Measurements from ENCODE around the gene KRT84.

The KRT84 gene, protein sequence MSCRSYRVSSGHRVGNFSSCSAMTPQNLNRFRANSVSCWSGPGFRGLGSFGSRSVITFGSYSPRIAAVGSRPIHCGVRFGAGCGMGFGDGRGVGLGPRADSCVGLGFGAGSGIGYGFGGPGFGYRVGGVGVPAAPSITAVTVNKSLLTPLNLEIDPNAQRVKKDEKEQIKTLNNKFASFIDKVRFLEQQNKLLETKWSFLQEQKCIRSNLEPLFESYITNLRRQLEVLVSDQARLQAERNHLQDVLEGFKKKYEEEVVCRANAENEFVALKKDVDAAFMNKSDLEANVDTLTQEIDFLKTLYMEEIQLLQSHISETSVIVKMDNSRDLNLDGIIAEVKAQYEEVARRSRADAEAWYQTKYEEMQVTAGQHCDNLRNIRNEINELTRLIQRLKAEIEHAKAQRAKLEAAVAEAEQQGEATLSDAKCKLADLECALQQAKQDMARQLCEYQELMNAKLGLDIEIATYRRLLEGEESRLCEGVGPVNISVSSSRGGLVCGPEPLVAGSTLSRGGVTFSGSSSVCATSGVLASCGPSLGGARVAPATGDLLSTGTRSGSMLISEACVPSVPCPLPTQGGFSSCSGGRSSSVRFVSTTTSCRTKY

DNA sequence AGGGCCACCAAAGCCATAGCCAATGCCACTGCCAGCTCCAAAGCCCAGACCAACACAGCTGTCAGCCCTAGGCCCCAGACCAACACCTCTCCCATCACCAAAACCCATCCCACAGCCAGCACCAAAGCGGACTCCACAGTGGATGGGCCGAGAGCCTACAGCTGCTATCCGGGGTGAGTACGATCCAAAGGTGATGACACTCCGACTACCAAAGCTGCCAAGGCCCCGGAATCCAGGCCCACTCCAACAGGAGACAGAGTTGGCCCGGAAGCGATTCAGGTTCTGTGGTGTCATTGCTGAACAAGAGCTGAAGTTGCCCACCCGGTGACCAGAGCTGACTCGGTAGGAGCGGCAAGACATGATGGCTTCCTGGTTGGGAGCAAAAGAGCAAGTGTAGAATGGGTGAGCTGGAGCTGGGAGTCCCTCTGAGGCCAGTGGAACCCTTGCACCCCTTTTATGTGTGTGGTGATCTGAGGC lies at the start of gene KRT84:
KRT84 (minus strand) TSS at position 427 of the 477 bp plus-strand sequence; CDS start at position 360, 67 bp downstream.
- no peak for DNase-seq

DNA sequence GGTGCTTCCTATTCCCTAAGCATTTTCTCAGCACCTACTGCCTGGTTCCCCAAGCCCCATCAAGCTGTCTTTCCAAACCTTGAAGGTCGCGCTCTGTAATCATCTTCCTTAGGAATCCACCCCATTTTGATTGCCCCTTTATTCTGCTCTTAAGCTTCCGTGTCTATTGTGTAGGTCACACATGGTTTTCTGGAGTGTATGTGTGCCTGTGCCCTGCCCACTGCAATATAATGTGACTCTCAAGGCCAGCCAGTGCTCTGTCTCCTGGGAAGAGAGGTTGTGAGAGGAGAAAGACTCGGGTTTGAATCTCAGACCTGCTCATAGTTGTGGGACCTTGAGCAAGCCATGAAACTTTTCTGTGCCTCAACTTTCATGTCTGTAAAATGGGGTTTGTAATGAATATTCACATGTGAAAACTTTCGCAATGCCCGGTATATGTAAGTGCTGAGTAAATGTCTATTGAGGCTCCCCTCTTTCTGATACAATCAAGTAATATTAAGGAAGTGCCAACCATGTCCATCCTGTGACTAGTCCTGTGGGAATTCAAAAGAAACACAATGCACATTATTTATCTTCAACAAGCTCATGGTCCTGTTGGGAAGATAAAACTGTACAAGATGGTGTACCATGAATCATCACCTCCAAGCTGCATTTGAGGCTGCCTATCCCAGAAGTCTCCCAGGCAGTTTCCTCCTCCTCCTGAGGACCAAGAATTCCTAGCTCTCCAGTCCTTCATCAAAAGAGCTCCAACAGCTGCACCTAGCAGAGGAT lies 49.5 kb upstream of the KRT84 start:
- DNase-seq, result no peak

DNA sequence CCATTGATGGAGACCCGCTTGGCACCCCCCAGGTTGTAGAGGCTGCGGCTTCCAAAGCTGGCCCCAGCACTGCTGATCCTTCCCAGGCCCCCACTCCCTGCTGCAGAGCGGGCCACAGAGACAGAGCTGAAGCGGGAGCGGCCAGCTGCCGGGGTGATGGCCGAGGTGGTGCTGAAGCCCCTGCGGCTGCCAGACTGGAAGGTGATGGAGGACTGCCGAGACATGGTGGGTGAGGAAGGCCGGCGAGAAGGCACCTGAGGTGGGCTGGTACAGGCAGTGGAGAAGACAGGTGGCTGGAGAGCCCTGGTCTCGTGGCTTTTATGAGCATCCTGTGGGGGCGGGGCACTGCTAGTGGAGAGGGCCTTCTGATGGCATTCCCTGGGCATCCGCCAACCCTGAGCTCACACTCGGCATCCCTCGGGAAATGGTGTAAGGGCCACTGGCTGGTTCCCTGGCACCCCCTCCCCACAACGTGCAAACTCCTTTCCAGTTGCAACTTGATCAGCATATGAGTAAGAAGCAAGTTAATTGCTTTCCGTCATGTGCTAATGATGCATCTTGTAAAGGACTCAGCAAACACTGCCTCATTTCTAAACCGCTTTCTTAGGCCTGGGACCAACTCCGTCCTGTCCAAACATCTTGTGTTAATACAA lies 48.8 kb upstream of the KRT84 start, which contains the start of gene KRT75:
KRT75 (minus strand) TSS at position 291 of the 653 bp plus-strand sequence; CDS start at position 224, 67 bp downstream.
- DNase-seq, result no peak

DNA sequence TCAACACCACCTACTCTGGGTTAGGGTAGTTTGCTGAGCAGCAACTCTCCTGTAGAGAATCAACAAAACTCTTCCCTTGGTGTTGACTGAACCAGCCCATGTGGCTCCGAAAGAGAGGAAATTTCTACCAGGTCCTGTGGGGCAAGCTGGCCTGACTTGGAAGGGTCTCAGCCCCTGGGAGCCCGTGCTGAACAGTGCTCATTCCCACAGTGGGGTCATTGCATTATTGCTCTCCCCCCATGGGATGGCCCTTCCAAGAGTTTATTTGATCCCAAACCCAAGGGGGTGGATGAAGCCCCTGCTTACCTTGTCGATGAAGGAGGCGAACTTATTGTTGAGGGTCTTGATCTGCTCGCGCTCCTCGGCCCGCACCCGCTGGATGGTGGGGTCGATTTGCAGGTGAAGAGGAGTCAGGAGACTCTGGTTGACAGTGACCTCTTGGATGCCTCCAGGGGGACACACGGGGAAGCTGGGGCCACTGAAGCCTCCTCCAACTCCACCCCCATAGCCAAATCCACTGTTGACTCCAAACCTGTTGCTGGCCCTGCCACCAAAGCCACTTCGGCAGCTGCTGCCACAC lies 48.1 kb upstream of the KRT84 start:
- no peak for DNase-seq

DNA sequence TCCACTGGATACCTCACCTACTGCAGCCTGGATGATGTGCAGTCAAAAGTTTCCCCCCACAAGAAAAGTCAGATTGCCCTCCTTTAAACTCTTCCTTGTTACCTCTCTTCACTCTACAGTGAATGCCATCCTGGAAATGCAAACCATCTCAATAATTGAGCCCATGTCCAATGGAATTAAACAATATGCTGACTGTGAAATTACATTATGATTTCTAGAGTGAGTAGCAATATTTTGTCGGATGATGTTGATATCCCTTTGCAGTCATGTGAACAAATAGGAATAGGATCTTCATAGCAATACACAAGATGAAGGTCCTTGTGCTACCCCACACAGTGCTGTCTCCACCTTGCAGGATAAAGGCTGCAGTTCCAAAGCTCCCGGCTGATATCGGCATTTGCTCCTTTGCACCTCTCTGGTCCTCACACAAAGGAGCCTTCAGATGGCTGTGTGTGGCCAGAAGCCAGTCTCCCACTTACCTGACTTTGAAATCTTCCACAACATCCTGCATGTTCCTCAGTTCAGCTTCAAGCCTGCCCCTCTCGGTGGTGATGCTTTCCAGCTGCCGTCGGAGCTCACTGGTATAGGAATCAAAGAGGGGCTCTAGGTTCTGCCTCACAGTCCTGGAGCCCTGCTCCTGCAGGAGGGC lies 47.2 kb upstream of the KRT84 start:
- DNase-seq, result no peak

DNA sequence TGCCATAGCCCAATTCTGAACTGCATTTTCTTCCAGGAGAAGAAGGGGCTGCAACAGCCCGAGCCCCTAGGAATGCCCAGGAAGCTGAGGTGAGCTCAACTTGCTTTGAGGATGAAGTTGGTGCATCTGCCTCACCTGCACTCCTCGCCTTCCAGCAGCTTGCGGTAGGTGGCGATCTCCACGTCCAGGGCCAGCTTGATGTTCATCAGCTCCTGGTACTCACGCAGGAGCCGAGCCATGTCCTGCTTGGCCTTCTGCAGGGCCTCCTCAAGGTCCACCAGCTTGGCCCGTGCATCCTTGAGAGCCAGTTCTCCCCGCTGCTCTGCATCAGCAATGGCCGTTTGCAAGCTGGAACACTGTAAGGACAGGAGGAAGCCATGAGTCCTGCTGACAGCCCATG lies 42.7 kb upstream of the KRT84 start:
- DNase-seq, result no peak

DNA sequence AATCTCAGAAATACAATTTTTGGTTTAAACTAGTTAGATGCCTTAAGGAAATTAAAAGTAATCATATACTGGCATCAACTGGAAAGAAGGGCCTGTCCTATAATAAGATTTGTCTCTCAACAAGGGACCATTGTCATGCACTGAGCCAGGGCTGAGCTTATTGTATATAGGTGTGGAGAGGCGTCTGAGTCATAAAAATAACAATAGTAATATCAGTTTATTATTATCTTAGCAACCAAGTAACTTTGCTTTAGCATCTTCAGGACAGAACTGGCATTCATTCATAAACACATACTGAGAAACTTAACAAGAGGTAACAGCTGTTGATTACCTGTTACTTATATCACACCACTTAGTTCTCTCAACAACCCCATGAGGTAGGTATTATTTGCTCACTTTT lies 41.6 kb upstream of the KRT84 start:
- no peak for DNase-seq

DNA sequence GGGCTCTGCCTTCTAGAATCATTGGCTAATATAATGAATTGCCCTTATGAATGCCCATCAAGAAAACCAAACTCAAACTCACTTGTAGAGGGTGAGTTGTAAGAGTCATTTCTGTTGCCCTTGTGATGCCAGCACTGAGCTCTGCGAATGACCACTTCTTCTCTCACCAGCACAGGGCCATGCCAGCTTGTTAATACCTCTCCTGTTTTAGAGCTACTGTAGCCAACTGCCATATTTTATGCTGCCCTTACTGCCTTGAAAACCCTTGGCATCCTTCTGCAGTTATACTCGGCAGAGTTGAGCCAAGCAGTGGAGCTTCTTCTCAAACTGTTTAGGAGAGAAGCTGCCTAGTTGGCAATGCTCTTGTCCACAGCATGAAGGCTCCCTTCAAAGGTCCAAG lies 40.6 kb upstream of the KRT84 start:
- no peak for DNase-seq

DNA sequence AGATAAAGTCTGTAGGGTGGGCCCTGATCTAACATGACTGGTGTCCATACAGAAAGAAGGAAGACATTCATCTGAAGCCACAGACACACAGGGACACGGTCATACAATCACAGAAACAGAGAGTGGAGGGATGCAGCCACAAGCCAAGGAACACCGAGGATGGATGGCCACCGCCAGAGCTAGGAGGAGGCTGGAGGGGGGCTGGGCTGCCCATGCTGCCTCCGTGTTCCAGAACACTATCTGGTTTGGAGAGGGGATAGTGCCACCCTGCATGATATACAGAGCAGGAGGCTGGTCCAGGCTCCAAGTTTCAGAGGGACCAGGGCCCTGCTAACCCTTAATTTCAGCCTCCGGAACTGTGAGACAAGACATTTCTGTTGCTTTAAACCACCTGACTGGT lies 40.0 kb upstream of the KRT84 start:
- no peak for DNase-seq

DNA sequence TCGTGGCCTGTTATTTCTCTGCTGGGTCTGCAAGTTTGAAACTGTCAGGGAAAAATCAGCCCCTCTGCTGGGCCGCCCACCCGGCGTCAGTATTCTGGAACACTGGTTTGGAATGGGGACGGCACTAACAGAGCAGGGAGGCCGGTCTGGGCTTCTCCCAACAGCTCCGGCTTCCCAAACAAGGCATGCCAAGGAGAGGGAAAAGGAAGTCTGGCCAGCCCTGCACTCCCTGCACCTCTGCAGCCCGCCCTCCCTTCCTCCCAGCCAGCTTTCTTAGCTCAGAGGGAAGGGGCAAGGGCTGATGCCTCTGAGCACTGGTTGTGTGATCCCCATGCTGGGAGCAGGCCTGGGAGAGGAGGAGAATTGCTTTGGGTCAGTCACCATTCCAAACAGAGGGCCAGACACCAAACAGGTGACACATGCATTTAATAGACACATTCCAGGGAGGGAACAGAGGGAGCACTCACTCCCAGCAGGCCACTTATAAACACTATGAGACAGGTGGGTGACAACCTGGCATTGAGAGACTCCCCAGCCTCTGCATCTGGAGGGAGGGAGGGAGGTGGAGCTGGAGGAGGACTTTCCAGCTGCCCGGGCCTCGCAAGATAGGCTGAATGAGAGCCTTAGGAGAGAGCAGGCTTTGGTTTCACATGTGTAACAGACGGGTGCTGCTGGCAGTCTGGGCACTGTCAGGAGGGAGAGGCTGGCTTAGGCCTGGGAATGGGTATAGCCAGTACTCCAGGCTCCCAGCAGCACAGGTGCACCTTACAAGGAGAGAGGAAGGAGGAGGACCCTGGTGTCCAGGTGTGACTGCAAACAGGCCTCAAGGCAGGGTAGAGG lies 38.4 kb upstream of the KRT84 start:
- DNase-seq, result no peak

DNA sequence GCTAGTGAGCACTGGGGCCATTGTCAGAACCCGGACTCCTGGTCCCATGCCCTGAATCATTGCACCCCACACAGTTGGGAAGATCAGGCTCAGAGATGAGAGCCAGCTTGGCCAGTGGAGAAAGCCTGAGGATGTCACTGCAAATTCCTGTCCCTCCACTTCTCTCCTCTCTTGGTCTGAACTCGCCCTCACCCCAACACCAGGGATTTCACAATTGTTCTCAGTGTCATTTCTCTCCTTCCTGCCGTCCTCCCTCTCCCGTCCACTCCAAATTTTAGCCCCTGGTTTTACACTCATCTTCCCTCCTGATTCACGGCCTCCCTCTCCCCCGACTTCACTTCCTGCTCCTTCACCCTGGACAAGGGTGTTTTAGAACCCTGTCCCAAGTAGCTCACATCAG lies 37.6 kb upstream of the KRT84 start:
- DNase-seq, result no peak

DNA sequence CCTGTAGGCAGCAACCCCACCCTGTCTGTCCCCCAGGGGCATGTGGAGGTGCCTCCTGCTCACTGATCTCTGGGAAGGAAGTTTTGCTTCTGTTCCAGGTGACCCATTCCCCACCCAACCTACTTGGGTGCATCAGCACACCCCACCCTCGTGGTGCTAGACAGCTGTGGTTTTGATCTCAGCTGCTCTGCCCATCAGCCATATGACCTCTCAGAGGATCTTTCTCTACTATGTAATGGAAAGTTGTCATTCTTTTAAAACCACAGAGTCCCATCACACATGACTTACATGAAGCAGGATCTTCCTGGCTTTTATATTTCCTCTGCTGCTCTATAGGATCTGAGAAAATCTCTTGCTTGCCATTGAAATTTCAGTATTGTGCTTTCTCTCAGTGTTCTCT lies 34.2 kb upstream of the KRT84 start:
- DNase-seq, result no peak

DNA sequence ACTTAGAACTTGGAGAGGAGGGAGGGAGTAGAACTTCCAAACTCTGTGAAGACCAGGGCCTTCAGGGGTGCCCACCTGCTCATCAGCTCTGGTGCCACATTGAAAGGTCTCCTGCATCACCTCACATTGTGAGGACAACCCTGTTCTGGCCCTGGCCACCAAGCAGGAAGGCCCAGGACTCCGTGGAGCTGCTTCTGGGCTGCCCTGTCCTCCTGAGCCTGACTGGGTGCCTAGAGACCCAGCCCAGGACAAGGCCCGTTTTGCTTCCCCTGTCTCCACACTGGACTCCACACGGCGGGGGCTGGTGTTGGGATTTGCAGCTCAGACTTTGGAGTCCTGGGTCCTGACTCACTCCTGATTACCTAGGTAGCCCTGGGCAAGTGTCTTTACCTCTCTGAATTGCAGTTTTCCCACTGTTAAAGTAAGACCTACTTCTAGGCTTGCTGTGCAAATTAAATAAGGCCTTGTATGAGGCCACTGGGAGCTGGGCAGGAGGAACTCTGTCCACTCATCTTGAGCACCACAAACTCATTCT lies 33.2 kb upstream of the KRT84 start:
- no peak for DNase-seq

DNA sequence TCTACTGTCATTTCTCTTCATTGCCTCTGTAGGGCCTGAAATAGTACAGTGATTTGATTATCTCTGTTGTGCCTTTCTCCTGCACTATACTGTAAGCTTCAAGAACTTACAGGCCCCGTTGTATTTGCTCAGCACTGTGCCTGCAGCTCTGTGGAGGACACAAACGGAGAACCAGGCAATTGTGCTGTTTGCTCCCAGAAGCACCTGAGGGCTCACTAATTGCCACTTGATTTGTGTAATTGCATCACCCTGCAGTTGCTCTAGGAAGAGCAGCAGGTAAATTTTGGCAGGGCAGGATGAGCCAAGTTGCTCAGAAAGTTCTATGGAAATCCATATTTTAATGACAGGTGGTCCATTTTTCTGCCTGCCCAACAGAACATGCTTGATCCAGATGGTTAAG lies 32.3 kb upstream of the KRT84 start:
- DNase-seq, result no peak

DNA sequence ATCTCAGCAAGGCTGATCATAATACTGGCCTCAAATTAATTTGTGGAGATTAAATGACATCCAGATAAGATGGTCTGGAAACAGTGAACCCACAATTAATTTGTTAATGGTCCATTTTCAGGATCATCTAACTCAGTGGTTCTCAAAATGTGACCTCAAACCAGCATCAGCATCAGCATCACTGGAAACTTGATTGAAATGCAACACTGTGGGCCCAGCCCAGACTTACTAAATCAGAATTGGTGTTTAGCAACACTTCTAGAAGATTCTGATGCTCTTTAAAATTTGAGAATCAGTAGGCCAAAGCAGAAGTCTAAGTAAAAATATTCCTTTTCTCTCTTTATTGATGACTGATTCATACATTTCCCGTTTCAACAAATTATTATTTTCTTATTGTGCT lies 31.3 kb upstream of the KRT84 start:
- no peak for DNase-seq

DNA sequence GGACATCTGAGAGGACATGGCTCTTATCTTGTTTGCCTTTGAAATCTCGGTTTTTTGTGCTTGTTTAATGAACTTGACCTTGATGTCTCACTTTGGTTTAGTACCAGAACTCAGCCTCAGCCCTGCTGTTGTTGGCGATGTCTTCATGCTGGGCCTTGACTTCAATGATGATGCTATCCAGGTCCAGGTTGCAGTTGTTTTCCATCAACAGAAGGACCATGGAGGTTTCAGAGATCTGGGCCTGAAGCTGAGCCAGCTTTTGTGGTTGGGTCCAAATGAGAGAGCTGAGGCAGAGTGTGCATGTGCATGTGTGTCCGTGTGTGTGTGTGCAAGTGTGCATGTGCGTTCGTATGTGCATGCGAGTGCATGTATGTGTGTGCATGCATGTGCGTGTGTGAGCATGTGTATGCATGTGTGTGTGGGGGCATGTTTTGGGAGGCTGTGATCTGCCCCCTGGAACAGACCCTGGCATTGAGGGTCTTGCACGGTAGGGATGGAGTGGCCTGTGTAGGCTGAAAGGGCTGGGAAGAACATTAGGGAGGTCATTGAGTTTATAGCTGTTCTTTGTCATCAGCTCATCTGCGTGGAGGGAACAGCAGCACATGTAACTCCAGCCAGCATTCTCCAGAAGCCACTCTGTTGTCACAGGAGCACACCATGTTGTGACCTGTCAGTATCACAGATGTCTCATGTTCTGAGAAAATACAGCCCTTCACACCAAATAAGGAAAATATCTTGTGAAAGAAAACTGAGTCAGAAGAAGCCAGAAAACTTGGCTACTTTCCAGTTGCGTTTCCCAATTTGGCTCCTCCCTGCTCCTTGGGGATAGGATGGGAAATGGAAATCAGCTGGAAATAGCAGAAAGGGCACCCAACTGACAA lies 30.7 kb upstream of the KRT84 start:
- no peak for DNase-seq

DNA sequence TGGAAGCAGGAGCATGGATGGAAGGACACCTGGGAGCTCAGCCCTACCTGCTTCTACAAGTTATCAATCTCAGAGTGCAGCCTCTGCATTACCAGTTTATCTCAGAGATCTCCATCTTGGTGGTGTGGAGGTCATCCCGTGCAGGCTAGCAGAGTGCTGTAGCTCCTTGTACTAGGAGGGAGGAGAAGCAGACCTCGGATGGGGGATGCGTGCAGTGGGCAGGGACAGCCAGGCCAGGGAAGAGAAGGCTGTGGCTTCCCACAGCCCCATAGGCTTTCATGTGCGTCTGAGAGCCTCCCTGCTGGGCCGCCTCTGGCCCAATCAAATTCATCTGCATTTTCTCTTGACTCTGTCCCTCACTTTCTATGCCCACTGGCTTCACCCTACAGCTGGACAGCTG lies 29.5 kb upstream of the KRT84 start:
- DNase-seq, result no peak

DNA sequence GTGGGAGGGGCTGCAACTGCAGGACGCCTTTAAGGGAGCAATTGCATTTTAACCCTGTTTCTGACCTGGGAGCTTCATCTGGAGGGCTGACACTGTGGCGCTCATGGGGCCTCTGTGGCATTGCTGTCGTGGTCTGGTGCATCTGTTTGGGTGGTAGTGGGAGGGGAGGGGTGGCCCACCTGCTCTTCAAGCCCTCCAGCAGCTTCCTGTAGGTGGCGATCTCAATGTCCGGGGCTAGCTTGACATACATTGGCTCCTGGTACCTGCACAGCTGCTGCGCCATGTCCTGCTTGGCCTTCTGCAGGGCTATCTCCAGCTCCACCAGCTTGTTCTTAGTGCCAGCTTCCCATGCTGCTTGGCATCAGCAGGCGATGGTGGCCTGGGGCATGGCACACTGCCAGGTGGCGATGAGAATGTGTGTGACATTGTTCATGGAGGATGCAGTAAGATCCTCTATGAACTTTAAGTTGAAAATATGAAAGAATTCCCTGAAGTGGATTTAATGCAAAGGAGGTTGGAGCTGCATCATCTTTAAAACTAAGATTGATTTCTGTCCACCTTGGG lies 28.4 kb upstream of the KRT84 start:
- no peak for DNase-seq

DNA sequence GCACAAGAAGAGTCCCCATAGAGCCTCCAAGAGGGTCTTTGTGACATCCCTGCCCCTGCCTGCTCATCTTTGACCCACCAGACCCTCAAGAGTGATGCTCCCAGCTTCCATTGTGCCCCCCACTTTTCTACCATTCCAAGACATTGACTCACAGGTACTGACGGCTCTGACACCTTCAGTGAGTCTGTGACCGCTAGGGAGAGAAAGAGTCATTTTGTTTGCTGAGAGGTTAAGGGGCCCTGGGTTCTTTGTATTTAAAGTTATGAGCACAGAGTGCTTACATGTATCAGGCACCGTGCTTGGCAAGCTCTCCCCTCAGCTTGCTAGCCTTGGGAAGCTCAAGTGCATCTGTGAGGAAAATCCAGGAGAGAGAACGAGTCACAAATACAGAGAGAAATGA lies 27.8 kb upstream of the KRT84 start:
- DNase-seq, result no peak

DNA sequence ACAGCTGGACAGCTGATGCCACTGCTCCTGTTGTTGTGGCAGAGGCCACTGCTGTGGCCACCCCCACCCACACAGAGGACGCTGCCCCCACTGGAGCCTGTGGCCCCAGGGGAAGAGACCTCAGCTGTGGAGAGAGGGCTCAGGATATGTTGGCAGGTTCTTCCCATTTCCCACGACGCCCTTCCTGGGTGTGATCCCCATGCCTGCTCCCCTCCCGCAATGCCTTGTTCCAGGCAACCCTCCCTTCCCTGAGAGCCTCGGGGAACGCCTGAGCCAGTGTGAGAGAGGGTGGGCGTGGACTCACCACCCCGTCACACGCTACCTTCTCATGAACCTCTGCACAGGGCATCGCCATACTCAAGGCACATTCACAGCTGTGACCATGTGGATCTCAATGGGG lies 26.4 kb upstream of the KRT84 start:
- DNase-seq, result no peak

Data from cerebellar nuclear complex (tissue), 1 donor.